ENCODE results near the gene STK25.

- TF ChIP-seq CTCF (IDR thresholded peaks at IDR 0.05 in 4 of 5, conservative IDR thresholded peaks at IDR 0.05 in 1 of 5) = no peak
- TF ChIP-seq POLR2A (IDR thresholded peaks at IDR 0.05) = no peak
Observed at GRCh38 chr2:241485172-241485911, 23.0 kb downstream of the STK25 start.
